ENCODE measurements around the gene CCDC183. TPM values are rescaled to one million over a fixed set of nuclear protein-coding genes. Genes with fewer than 3 reads are reported as not detected.
A peak's percentile ranks its signal among the peaks of the same experiment; 100 is the strongest.

Gene CCDC183
- polyA plus RNA-seq, 1 donor from 2014 or later = 5.5 TPM

DNA sequence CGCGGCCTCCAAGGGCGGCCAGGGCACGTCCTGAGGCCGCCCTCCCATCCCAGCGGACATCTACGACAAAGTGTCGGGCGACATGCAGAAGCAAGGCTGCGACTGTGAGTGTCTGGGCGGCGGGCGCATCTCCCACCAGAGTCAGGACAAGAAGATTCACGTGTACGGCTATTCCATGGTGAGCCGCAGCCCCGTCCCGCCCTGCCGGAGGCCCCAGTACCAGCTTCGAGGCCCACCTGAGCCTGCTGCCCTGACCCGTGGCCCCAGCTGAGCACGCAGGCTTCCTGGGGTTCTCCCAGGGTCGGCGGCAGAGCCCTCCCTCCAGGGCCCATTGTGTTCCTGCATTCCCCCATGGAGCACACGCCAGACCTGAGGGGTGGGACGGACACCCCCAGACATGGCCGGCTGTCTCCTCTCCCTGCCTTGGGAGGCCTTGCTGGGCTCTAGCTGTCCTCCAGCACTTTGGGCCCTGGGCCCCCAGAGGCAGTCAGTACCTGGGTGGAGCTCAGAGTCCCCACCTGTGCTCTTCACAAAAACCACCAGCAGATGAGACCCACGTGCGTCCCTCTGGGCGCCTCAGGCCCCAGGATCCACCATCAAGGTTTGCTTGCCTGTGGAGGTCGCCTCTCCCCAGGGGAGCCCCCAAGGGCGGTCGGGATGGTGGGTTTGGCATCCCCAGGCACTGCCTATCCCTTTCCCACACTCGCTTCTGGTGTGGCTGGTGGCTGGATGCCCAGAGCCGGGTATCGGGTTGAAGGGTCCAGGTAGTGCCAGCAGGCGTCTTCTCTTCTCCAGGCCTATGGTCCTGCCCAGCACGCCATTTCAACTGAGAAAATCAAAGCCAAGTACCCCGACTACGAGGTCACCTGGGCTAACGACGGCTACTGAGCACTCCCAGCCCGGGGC is 54.1 kb downstream of the CCDC183 start:
- H3K4me2 ChIP-seq (ENCODE audit: low read length) = peak overlapping the region; percentile 57
- H2AFZ ChIP-seq (ENCODE audit: low read depth, low read length) = no peak overlapping the region
- H3K9me3 ChIP-seq (ENCODE audit: low read length) = no peaks in the 10 kb centered on the region
- peak overlapping the region; percentile 86 for H3K4me3 ChIP-seq (ENCODE audit: low read length)
- no peaks in the 10 kb centered on the region for H3F3A ChIP-seq (ENCODE audit: insufficient read depth, low read length, poor library complexity, severe bottlenecking)
- H3K36me3 ChIP-seq (ENCODE audit: insufficient read depth, low read length) = no peaks in the 10 kb centered on the region
- peak overlapping the region; percentile 81 for H3K27ac ChIP-seq (ENCODE audit: low read length)
- H3K9ac ChIP-seq (ENCODE audit: low read length) = peak overlapping the region; percentile 78
- no peaks in the 10 kb centered on the region for H3K9me2 ChIP-seq (ENCODE audit: insufficient read depth, low read length)
- no peaks in the 10 kb centered on the region for H3K79me2 ChIP-seq (replicated peaks; ENCODE audit: insufficient read depth, low read length)
- no peaks in the 10 kb centered on the region for H4K20me1 ChIP-seq (ENCODE audit: insufficient read depth)
- TF ChIP-seq EZH2 (IDR thresholded peaks at IDR 0.05; ENCODE audit: borderline replicate concordance, insufficient read depth, low read length, poor library complexity, severe bottlenecking) (no peak), CTCF (IDR thresholded peaks at IDR 0.05; ENCODE audit: poor library complexity, severe bottlenecking) (no peak), SMC3 (conservative IDR thresholded peaks at IDR 0.05; ENCODE audit: poor library complexity) (no peak), TAF1 (IDR thresholded peaks at IDR 0.05; ENCODE audit: low read depth) (no peak), RAD21 (conservative IDR thresholded peaks at IDR 0.05) (no peak), MXI1 (conservative IDR thresholded peaks at IDR 0.05; ENCODE audit: poor library complexity, severe bottlenecking) (no peak), POLR2AphosphoS5 (IDR thresholded peaks at IDR 0.05) (no peak), REST (IDR thresholded peaks at IDR 0.05; ENCODE audit: borderline replicate concordance) (no peak), EP300 (conservative IDR thresholded peaks at IDR 0.05; ENCODE audit: poor library complexity, severe bottlenecking) (no peak)
- H3K27me3 ChIP-seq (ENCODE audit: insufficient read depth, low read depth, low read length) = no peaks in the 10 kb centered on the region

- H3K79me2 ChIP-seq (replicated peaks; ENCODE audit: insufficient read depth, low read length) = no peaks in the 10 kb centered on the region
- H3K27ac ChIP-seq (ENCODE audit: low read length) = no peak overlapping the region
- TF ChIP-seq MXI1 (conservative IDR thresholded peaks at IDR 0.05; ENCODE audit: poor library complexity, severe bottlenecking) (no peak), POLR2AphosphoS5 (IDR thresholded peaks at IDR 0.05) (no peak), REST (IDR thresholded peaks at IDR 0.05; ENCODE audit: borderline replicate concordance) (no peak), CTCF (IDR thresholded peaks at IDR 0.05; ENCODE audit: poor library complexity, severe bottlenecking) (no peak), EZH2 (IDR thresholded peaks at IDR 0.05; ENCODE audit: borderline replicate concordance, insufficient read depth, low read length, poor library complexity, severe bottlenecking) (no peak), SMC3 (conservative IDR thresholded peaks at IDR 0.05; ENCODE audit: poor library complexity) (no peak)
- no peaks in the 10 kb centered on the region for H3K27me3 ChIP-seq (ENCODE audit: insufficient read depth, low read depth, low read length)
- H2AFZ ChIP-seq (ENCODE audit: low read depth, low read length) = no peak overlapping the region
- no peaks in the 10 kb centered on the region for H3K36me3 ChIP-seq (ENCODE audit: insufficient read depth, low read length)
- no peaks in the 10 kb centered on the region for H3F3A ChIP-seq (ENCODE audit: insufficient read depth, low read length, poor library complexity, severe bottlenecking)
- H3K9me2 ChIP-seq (ENCODE audit: insufficient read depth, low read length) = no peaks in the 10 kb centered on the region
- H4K20me1 ChIP-seq (ENCODE audit: insufficient read depth) = no peaks in the 10 kb centered on the region
- no peaks in the 10 kb centered on the region for H3K9me3 ChIP-seq (ENCODE audit: low read length)
- no peak overlapping the region for H3K4me2 ChIP-seq (ENCODE audit: low read length)
- no peak overlapping the region for H3K9ac ChIP-seq (ENCODE audit: low read length)
- no peak overlapping the region for H3K4me3 ChIP-seq (ENCODE audit: low read length)
Measured at GRCh38 chr9:136850866-136851775, 55.0 kb downstream of the CCDC183 start.

Measured in neural cell (in vitro differentiated cells).